ENCODE measurements around the gene NUDT13.

- TF ChIP-seq CTCF (IDR thresholded peaks at IDR 0.05) (no peak), EP300 (IDR thresholded peaks at IDR 0.05) (no peak), POLR2A (IDR thresholded peaks at IDR 0.05) (no peak)
These were observed 5.8 kb downstream of the NUDT13 start for GRCh38 chr10:73116017-73116416.
